Measurements from ENCODE around the gene LUZP2.

LUZP2 gene

GRCh38 chr11:24925091-24925490 is 428.2 kb downstream of the LUZP2 start:
- H3K27me3 ChIP-seq: no peaks in the 10 kb centered on the region
- no peak overlapping the region for H3K27ac ChIP-seq
- no peaks in the 10 kb centered on the region for H3K36me3 ChIP-seq
- H3K4me1 ChIP-seq (ENCODE audit: control insufficient read depth in 1 of 2, insufficient read depth in 1 of 2, low read depth in 1 of 2, low read length in 1 of 2): no peaks in the 10 kb centered on the region
- H3K4me3 ChIP-seq (ENCODE audit: low read depth in 1 of 2, low read length in 1 of 2): no peak overlapping the region
- H3K9me3 ChIP-seq: no peaks in the 10 kb centered on the region
- TF ChIP-seq, protein P1, sequence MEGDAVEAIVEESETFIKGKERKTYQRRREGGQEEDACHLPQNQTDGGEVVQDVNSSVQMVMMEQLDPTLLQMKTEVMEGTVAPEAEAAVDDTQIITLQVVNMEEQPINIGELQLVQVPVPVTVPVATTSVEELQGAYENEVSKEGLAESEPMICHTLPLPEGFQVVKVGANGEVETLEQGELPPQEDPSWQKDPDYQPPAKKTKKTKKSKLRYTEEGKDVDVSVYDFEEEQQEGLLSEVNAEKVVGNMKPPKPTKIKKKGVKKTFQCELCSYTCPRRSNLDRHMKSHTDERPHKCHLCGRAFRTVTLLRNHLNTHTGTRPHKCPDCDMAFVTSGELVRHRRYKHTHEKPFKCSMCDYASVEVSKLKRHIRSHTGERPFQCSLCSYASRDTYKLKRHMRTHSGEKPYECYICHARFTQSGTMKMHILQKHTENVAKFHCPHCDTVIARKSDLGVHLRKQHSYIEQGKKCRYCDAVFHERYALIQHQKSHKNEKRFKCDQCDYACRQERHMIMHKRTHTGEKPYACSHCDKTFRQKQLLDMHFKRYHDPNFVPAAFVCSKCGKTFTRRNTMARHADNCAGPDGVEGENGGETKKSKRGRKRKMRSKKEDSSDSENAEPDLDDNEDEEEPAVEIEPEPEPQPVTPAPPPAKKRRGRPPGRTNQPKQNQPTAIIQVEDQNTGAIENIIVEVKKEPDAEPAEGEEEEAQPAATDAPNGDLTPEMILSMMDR (IDR thresholded peaks at IDR 0.05): no peak

DNA sequence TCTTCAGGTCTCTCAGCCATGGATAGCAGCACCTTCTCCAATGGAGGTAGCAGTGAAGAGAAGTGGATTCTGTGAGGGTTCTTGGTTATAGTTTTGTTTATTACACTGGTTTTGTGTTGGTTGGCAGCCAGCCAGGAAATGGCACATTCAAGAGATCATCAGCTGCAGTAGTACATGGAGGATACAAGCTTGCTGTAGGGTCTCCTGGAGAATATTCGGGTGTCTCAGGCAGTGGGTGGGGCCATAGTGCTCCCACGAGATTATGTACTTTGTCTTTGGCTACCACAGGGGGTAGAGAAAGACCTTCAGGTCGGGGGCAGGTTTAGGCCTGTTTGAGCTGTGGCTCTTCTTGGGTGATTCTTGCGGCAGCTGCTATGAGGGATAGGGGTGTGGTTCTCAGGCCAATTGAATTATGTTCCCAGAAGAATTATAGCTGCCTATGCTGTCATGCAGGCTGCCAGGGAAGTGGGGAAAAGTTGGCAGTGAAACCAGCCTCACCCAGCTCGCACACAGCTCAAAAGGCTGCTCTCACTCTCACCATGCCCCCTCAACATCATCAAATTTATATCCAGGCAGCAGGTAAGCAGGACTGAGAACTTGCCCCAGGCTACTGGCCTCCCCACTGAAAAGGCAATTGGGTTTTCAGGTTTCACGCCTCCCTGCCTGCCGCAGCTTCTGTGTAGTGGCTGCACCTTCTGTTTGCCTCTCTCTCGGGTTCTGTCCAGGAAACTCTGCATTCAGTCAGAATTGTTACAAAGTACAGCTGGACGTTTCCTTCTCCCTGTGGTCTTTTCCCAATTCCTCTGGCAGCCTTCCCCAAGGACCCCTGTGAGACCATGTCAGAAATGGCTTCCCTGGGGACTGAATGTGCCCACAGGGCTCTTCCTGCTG is 435.5 kb downstream of the LUZP2 start:
- no peaks in the 10 kb centered on the region for H3K36me3 ChIP-seq
- TF ChIP-seq, protein P1 (IDR thresholded peaks at IDR 0.05): no peak
- H3K4me1 ChIP-seq (ENCODE audit: control insufficient read depth in 1 of 2, insufficient read depth in 1 of 2, low read depth in 1 of 2, low read length in 1 of 2): no peaks in the 10 kb centered on the region
- no peak overlapping the region for H3K27ac ChIP-seq
- no peaks in the 10 kb centered on the region for H3K27me3 ChIP-seq
- no peak overlapping the region for H3K4me3 ChIP-seq (ENCODE audit: low read depth in 1 of 2, low read length in 1 of 2)
- H3K9me3 ChIP-seq: no peaks in the 10 kb centered on the region

DNA sequence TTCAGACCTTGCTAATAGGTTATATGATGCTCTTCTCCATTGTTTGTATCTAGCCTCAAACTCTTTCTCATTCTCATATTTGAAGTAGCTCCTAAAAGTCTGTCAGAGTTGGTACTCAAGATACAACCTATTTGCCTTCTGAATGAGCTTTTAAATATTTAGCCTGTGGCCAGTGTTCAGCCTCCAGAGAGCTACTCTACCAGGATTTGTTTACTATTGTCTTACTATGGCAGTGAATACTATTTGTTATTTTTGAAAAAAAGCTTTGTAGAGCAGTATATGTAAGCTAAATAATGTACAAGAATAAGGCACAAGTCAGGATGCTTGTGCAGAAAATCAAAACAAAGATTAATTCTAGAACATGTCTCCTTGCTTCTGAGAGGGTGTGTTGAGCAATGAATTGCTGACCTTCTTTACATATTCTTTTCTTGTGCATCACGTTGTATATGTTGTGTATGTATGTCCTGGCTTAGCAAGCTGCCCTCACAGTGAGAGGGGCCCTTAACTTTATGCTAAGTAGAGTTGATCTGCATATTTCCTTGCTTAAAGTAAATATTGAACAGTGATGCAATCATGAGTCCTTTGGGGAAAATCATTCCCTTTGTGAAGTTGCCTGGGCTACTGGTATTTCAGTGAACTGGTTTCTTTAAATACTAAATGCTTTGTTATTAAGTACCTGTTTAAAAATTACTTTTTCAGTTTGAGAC is 438.0 kb downstream of the LUZP2 start:
- TF ChIP-seq, protein P1 (IDR thresholded peaks at IDR 0.05): no peak
- Histone ChIP-seq H3K4me1 (ENCODE audit: control insufficient read depth in 1 of 2, insufficient read depth in 1 of 2, low read depth in 1 of 2, low read length in 1 of 2) (no peaks in the 10 kb centered on the region), H3K27me3 (no peaks in the 10 kb centered on the region), H3K27ac (no peak overlapping the region), H3K4me3 (ENCODE audit: low read depth in 1 of 2, low read length in 1 of 2) (no peak overlapping the region), H3K36me3 (no peaks in the 10 kb centered on the region), H3K9me3 (no peaks in the 10 kb centered on the region)

- no peaks in the 10 kb centered on the region for H3K9me3 ChIP-seq
- H3K27me3 ChIP-seq: no peaks in the 10 kb centered on the region
- no peaks in the 10 kb centered on the region for H3K36me3 ChIP-seq
- no peaks in the 10 kb centered on the region for H3K4me1 ChIP-seq (ENCODE audit: control insufficient read depth in 1 of 2, insufficient read depth in 1 of 2, low read depth in 1 of 2, low read length in 1 of 2)
- no peak overlapping the region for H3K27ac ChIP-seq
- TF ChIP-seq, protein P1 (IDR thresholded peaks at IDR 0.05): no peak
- H3K4me3 ChIP-seq (ENCODE audit: low read depth in 1 of 2, low read length in 1 of 2): no peak overlapping the region
These were observed 448.0 kb downstream of the LUZP2 start for GRCh38 chr11:24944891-24945290.

DNA sequence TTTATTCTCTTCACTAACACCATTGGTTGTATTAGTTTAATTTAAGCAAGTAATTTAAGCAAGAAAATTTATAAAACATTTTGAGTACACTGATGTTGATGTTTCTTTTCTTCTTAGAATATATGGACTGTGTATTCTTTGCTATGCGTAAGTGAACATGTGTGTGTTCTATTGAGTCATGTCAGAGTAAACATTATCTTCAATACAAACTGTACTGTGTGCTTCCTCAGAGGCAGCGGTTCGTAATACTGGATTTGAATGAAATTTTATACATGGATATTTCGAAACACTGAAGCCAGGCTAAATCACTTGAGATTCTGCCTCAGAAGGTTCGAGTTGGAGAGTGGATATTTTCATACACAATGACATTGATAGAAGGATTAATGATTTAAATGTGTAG is 452.6 kb downstream of the LUZP2 start:
- H3K36me3 ChIP-seq: no peaks in the 10 kb centered on the region
- H3K9me3 ChIP-seq: no peaks in the 10 kb centered on the region
- H3K27me3 ChIP-seq: no peaks in the 10 kb centered on the region
- no peak overlapping the region for H3K27ac ChIP-seq
- TF ChIP-seq, protein P1 (IDR thresholded peaks at IDR 0.05): no peak
- H3K4me3 ChIP-seq (ENCODE audit: low read depth in 1 of 2, low read length in 1 of 2): no peak overlapping the region
- no peaks in the 10 kb centered on the region for H3K4me1 ChIP-seq (ENCODE audit: control insufficient read depth in 1 of 2, insufficient read depth in 1 of 2, low read depth in 1 of 2, low read length in 1 of 2)

All from neutrophil (primary cell).